GM13976 (cell line): ENCODE data around the gene UNC13B.

Experiments used
- DNase-seq: peaks from one replicate; pipeline ENCODE4 v3.0.0; 2012; ENCODE audit warnings: low spot score
- in situ Hi-C: fragments of 300-500 bp; cut with MboI; formaldehyde crosslinking; loops from one replicate; pipeline ENCODE4 v1.12.0; 2022; ENCODE audit warnings: low sequenced_read_pairs, mixed read lengths, inconsistent platforms; ENCODE audit not compliant: unreplicated experiment
- TF ChIP-seq, protein P1 (sequence below): IDR thresholded peaks from 2 replicates; pipeline ENCODE4 v1.5.1; 2012; ENCODE audit warnings: borderline replicate concordance, mild to moderate bottlenecking; ENCODE audit not compliant: insufficient read depth; ENCODE audit errors: extremely low read depth, missing control alignments, control extremely low read depth

UNC13B gene

DNA sequence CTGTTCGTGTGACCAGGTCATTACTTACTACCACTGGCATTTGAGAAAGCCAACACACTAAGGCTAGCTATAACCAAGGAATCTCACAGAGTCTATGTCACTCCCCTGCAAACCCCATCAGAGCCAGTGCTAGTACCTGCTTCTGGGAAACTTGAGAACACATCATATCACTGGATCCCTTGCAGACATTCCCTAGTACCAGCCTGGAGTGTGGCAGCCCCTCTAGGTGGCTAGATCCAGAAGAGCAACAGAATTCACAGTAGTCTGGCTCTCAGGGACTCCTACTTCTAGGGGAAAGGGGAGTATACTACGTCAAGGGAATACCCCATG, 254.3 kb downstream of the UNC13B start:
- DNase-seq: no peak

DNA sequence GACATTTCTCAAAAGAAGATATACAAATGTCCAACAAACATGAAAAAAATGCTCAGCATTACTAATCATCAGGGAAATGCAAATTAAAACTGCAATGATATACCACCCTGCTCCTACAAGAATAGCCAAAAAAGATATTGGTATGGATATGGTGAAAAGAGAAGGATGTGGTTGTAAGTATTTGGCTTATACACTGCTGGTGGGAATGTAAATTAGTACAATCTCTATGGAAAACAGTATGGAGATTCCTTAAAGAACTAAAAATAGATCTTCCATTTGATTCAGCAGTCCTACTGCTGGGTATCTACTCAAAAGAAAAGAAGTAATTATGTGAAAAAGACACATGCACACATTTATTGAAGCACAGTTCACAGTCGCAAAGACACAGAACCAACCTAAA, 260.5 kb downstream of the UNC13B start:
- in situ Hi-C loops: no loop called here

More for the DNA sequence above, 254.3 kb downstream of the UNC13B start:
- in situ Hi-C loops: no loop called here
- TF ChIP-seq, protein P1, sequence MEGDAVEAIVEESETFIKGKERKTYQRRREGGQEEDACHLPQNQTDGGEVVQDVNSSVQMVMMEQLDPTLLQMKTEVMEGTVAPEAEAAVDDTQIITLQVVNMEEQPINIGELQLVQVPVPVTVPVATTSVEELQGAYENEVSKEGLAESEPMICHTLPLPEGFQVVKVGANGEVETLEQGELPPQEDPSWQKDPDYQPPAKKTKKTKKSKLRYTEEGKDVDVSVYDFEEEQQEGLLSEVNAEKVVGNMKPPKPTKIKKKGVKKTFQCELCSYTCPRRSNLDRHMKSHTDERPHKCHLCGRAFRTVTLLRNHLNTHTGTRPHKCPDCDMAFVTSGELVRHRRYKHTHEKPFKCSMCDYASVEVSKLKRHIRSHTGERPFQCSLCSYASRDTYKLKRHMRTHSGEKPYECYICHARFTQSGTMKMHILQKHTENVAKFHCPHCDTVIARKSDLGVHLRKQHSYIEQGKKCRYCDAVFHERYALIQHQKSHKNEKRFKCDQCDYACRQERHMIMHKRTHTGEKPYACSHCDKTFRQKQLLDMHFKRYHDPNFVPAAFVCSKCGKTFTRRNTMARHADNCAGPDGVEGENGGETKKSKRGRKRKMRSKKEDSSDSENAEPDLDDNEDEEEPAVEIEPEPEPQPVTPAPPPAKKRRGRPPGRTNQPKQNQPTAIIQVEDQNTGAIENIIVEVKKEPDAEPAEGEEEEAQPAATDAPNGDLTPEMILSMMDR: no peak

DNA sequence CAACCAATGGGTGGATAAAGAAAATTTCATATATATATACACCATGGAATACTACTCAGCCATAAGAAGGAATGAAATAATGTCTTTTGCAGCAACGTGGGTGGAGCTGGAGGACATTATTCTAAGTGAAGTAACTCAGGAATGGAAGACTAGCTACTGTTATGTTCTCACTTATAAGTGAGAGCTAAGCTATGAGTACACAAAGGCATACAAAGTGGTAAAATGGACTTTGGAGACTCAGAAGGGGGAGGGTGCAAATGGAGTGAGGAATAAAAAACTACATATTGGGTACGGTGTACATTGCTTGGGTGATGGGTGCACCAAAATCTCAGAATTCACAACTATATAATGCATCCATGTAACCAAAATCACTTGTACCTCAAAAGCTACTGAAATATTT, 260.9 kb downstream of the UNC13B start:
- in situ Hi-C loops: no loop called here
- DNase-seq: no peak
- TF ChIP-seq, protein P1: no peak

More for the DNA sequence above, 260.5 kb downstream of the UNC13B start:
- DNase-seq: no peak
- TF ChIP-seq, protein P1: no peak

- TF ChIP-seq, protein P1: no peak
- DNase-seq: no peak
- in situ Hi-C loops: no loop called here
Observed at GRCh38 chr9:35423499-35423898, 261.7 kb downstream of the UNC13B start.

GRCh38 chr9:35424356-35425352, 262.8 kb downstream of the UNC13B start:
- in situ Hi-C loops: no loop called here
- DNase-seq: no peak
- TF ChIP-seq, protein P1: no peak

DNA sequence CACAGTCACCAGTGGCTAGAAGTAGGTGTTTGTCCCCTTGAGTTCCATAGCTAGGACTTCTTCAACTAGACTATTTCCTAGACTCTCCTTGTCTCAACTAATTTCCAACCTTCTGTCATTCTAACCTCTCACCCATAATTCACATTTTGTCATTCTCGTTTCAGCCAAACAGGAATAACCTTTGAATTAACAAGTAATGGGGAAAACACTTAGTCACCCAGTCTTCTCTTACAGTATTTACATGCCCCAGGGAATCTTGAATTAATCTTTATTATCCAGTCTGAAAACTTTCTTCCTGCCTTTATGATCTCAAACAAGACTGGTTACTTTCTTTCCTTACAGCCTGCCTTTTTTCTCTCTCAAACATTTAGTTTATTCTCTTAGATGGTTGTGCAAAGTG, 264.8 kb downstream of the UNC13B start:
- DNase-seq: no peak
- in situ Hi-C loops: no loop called here
- TF ChIP-seq, protein P1: no peak
